Neural cell (in vitro differentiated cells): ENCODE measurements around the gene NAA35. TPM values are rescaled to one million over a fixed set of nuclear protein-coding genes. Genes with fewer than 3 reads are reported as not detected.
"Not testable (repeated sequence)": the region's sequence is repeated elsewhere in the genome, so short reads cannot be mapped to it uniquely, and the experiment has no call there.

Source experiments
- H2AFZ ChIP-seq: fragments of 200-600, 300-800 bp; sonication (generic), shearing (Covaris generic); 2 replicates; pipeline ENCODE4 v1.6.0; 2014; ENCODE audit warnings: low read depth, mild to moderate bottlenecking, antibody characterized with exemption, low read length, moderate library complexity
- H3F3A ChIP-seq: fragments of 200-600 bp; shearing (Covaris generic); 2 replicates; pipeline ENCODE4 v1.6.1; 2016; ENCODE audit warnings: mild to moderate bottlenecking, moderate library complexity, mixed read lengths, antibody characterized with exemption, low read length; ENCODE audit not compliant: insufficient read depth, poor library complexity, severe bottlenecking
- H3K27ac ChIP-seq: fragments of 200-600, 300-800 bp; sonication (generic), shearing (Covaris generic); 2 replicates; pipeline ENCODE4 v1.5.1; 2014; ENCODE audit warnings: mild to moderate bottlenecking, low read length, moderate library complexity
- H3K27me3 ChIP-seq: fragments of 300-800, 200-600 bp; sonication (generic), shearing (Covaris generic); 2 replicates; pipeline ENCODE4 v1.6.0; 2014; ENCODE audit warnings: mild to moderate bottlenecking, low read depth, low read length, moderate library complexity; ENCODE audit not compliant: insufficient read depth
- H3K36me3 ChIP-seq: fragments of 300-800, 200-600 bp; sonication (generic), shearing (Covaris generic); 2 replicates; pipeline ENCODE4 v1.5.1; 2014; ENCODE audit warnings: mild to moderate bottlenecking, antibody characterized with exemption, low read length, moderate library complexity; ENCODE audit not compliant: insufficient read depth
- H3K4me2 ChIP-seq: fragments of 300-800, 200-600 bp; sonication (generic), shearing (Covaris generic); 2 replicates; pipeline ENCODE4 v1.6.0; 2014; ENCODE audit warnings: mild to moderate bottlenecking, low read length
- H3K4me3 ChIP-seq: fragments of 300-800, 200-600 bp; sonication (generic), shearing (Covaris generic); 2 replicates; pipeline ENCODE4 v1.5.1; 2014; ENCODE audit warnings: mild to moderate bottlenecking, low read length, moderate library complexity
- H3K79me2 ChIP-seq: fragments of 200-600 bp; shearing (Covaris generic); replicated peaks from 2 replicates; pipeline ENCODE4 v1.6.0; 2014; ENCODE audit warnings: mild to moderate bottlenecking, low read length, moderate library complexity; ENCODE audit not compliant: insufficient read depth
- H3K9ac ChIP-seq: fragments of 300-800, 200-600 bp; sonication (generic), shearing (Covaris generic); 2 replicates; pipeline ENCODE4 v1.6.1; 2016; ENCODE audit warnings: mild to moderate bottlenecking, low read length, mixed read lengths
- H3K9me2 ChIP-seq: fragments of 200-600 bp; shearing (Covaris generic); 2 replicates; pipeline ENCODE4 v1.6.1; 2016; ENCODE audit warnings: mild to moderate bottlenecking, low read length, mixed read lengths; ENCODE audit not compliant: insufficient read depth
- H3K9me3 ChIP-seq: fragments of 200-600, 300-800 bp; sonication (generic), shearing (Covaris generic); 2 replicates; pipeline ENCODE4 v1.6.1; 2016; ENCODE audit warnings: mild to moderate bottlenecking, mixed run types, low read length, moderate library complexity, mixed read lengths
- H4K20me1 ChIP-seq: fragments of 200-600 bp; shearing (Covaris generic); 2 replicates; pipeline ENCODE4 v1.6.1; 2016; ENCODE audit warnings: mild to moderate bottlenecking, mixed run types; ENCODE audit not compliant: insufficient read depth
- CTCF ChIP-seq: fragments of 450-650 bp; IDR thresholded peaks from 2 replicates; pipeline ENCODE4 v1.5.1; 2014; ENCODE audit warnings: antibody characterized with exemption, mild to moderate bottlenecking, moderate library complexity; ENCODE audit not compliant: poor library complexity, severe bottlenecking
- EP300 ChIP-seq: fragments of 450-650 bp; conservative IDR thresholded peaks from 2 replicates; pipeline ENCODE4 v1.6.1; 2014; ENCODE audit warnings: antibody characterized with exemption, mild to moderate bottlenecking, moderate library complexity; ENCODE audit not compliant: poor library complexity, severe bottlenecking
- EZH2 ChIP-seq: fragments of 200-600, 300-800 bp; shearing (Covaris generic), sonication (generic); IDR thresholded peaks from 2 replicates; pipeline ENCODE4 v1.6.1; 2014; ENCODE audit warnings: antibody characterized with exemption, low read length, borderline replicate concordance, mild to moderate bottlenecking; ENCODE audit not compliant: insufficient read depth, poor library complexity, severe bottlenecking
- MXI1 ChIP-seq: fragments of 450-650 bp; conservative IDR thresholded peaks from 2 replicates; pipeline ENCODE4 v1.6.1; 2014; ENCODE audit warnings: antibody characterized with exemption, mild to moderate bottlenecking; ENCODE audit not compliant: poor library complexity, severe bottlenecking
- POLR2AphosphoS5 ChIP-seq: IDR thresholded peaks from 2 replicates; pipeline ENCODE4 v1.6.1; 2012
- RAD21 ChIP-seq: fragments of 450-650 bp; conservative IDR thresholded peaks from 2 replicates; pipeline ENCODE4 v1.6.1; 2014; ENCODE audit warnings: antibody characterized with exemption, mild to moderate bottlenecking, moderate library complexity
- SMC3 ChIP-seq: fragments of 450-650 bp; conservative IDR thresholded peaks from 2 replicates; pipeline ENCODE4 v1.6.1; 2014; ENCODE audit warnings: antibody characterized with exemption, mild to moderate bottlenecking, moderate library complexity; ENCODE audit not compliant: poor library complexity
- TAF1 ChIP-seq: IDR thresholded peaks from 2 replicates; pipeline ENCODE4 v1.6.1; 2012; ENCODE audit warnings: low read depth
- polyA plus RNA-seq: library from polyadenylated mRNA; depleted of rRNA; stranded (reverse); fragments of >200 nt; gene quantifications from 2 replicates; pipeline ENCODE4 v1.2.3, GENCODE V29; 2014
- TF ChIP-seq, protein P1 (sequence below): IDR thresholded peaks from 2 replicates; pipeline ENCODE4 v1.6.1; 2012; ENCODE audit warnings: borderline replicate concordance

NAA35 gene
- polyA plus RNA-seq, 1 donor from 2014 or later = 26.0 TPM

- Histone ChIP-seq H3K36me3 (no peaks in the 10 kb centered on the region), H3F3A (no peaks in the 10 kb centered on the region), H3K79me2 (no peaks in the 10 kb centered on the region), H4K20me1 (no peaks in the 10 kb centered on the region), H3K9me3 (no peaks in the 10 kb centered on the region), H3K9me2 (no peaks in the 10 kb centered on the region), H2AFZ (no peak overlapping the region), H3K27ac (no peak overlapping the region), H3K9ac (no peak overlapping the region), H3K27me3 (no peaks in the 10 kb centered on the region), H3K4me2 (no peak overlapping the region), H3K4me3 (no peak overlapping the region)
- TF ChIP-seq POLR2AphosphoS5 = no peak
- no peak for TF ChIP-seq MXI1
- TF ChIP-seq CTCF = no peak
- no peak for TF ChIP-seq RAD21
- no peak for TF ChIP-seq EZH2
- TF ChIP-seq SMC3 = no peak
- TF ChIP-seq, protein P1, sequence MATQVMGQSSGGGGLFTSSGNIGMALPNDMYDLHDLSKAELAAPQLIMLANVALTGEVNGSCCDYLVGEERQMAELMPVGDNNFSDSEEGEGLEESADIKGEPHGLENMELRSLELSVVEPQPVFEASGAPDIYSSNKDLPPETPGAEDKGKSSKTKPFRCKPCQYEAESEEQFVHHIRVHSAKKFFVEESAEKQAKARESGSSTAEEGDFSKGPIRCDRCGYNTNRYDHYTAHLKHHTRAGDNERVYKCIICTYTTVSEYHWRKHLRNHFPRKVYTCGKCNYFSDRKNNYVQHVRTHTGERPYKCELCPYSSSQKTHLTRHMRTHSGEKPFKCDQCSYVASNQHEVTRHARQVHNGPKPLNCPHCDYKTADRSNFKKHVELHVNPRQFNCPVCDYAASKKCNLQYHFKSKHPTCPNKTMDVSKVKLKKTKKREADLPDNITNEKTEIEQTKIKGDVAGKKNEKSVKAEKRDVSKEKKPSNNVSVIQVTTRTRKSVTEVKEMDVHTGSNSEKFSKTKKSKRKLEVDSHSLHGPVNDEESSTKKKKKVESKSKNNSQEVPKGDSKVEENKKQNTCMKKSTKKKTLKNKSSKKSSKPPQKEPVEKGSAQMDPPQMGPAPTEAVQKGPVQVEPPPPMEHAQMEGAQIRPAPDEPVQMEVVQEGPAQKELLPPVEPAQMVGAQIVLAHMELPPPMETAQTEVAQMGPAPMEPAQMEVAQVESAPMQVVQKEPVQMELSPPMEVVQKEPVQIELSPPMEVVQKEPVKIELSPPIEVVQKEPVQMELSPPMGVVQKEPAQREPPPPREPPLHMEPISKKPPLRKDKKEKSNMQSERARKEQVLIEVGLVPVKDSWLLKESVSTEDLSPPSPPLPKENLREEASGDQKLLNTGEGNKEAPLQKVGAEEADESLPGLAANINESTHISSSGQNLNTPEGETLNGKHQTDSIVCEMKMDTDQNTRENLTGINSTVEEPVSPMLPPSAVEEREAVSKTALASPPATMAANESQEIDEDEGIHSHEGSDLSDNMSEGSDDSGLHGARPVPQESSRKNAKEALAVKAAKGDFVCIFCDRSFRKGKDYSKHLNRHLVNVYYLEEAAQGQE = no peak
- TF ChIP-seq TAF1 = no peak
- TF ChIP-seq EP300 = no peak
These were observed 106.0 kb downstream of the NAA35 start for GRCh38 chr9:86046930-86047341.

- Histone ChIP-seq H3F3A (no peaks in the 10 kb centered on the region), H3K4me3 (no peak overlapping the region), H3K9ac (no peak overlapping the region), H2AFZ (no peak overlapping the region), H3K27ac (no peak overlapping the region), H3K4me2 (no peak overlapping the region), H3K9me2 (no peaks in the 10 kb centered on the region), H3K27me3 (no peaks in the 10 kb centered on the region), H4K20me1 (no peaks in the 10 kb centered on the region), H3K36me3 (no peaks in the 10 kb centered on the region), H3K79me2 (no peaks in the 10 kb centered on the region), H3K9me3 (no peaks in the 10 kb centered on the region)
- TF ChIP-seq RAD21 = no peak
- TF ChIP-seq SMC3 = no peak
- no peak for TF ChIP-seq CTCF
- TF ChIP-seq EP300 = no peak
- TF ChIP-seq POLR2AphosphoS5 = no peak
- TF ChIP-seq MXI1 = no peak
- TF ChIP-seq TAF1 = no peak
- TF ChIP-seq EZH2 = no peak
- TF ChIP-seq, protein P1 = no peak
These were observed 106.4 kb downstream of the NAA35 start for GRCh38 chr9:86047361-86047760.

- not testable (repeated sequence) for H4K20me1 ChIP-seq, H3K9ac ChIP-seq, H2AFZ ChIP-seq, H3K27me3 ChIP-seq, H3K36me3 ChIP-seq, H3K27ac ChIP-seq, H3K9me2 ChIP-seq, H3F3A ChIP-seq, H3K9me3 ChIP-seq, H3K4me2 ChIP-seq, H3K79me2 ChIP-seq, H3K4me3 ChIP-seq
These were observed 107.2 kb downstream of the NAA35 start for GRCh38 chr9:86048018-86048742.
